Right cardiac atrium (tissue), 5 donors: ENCODE data around the gene SSBP4. TPM values are rescaled to one million over a fixed set of nuclear protein-coding genes. Genes with fewer than 3 reads are reported as not detected.
A peak's percentile ranks its signal among the peaks of the same experiment; 100 is the strongest.

Experiments
- ATAC-seq, 2 donors: fragments of 200-7000 bp; cut with Tn5 transposase; one replicate each; pipeline versions ENCODE4 v1.8.0 to v1.9.1; 2020; ENCODE audit warnings: moderate library complexity in 2 of 2, mild to moderate bottlenecking in 1 of 2
- DNase-seq, 3 donors: peaks; one replicate each; pipeline ENCODE4 v3.0.0-alpha.2; 2020
- H3K27ac ChIP-seq: one replicate; pipeline ENCODE4 v1.5.1; 2013; ENCODE audit warnings: mild to moderate bottlenecking, low read length, control low read depth, moderate library complexity
- H3K27me3 ChIP-seq: one replicate; pipeline ENCODE4 v1.6.1; 2013; ENCODE audit not compliant: control insufficient read depth, insufficient read depth
- H3K4me1 ChIP-seq: one replicate; pipeline ENCODE4 v1.6.1; 2013; ENCODE audit warnings: low read length; ENCODE audit not compliant: control insufficient read depth, insufficient read depth
- H3K4me3 ChIP-seq: one replicate; pipeline ENCODE4 v1.5.1; 2013; ENCODE audit warnings: low read length, control low read depth
- H3K9me3 ChIP-seq: one replicate; pipeline ENCODE4 v1.6.1; 2013; ENCODE audit warnings: low read length; ENCODE audit not compliant: control insufficient read depth
- whole genome bisulfite sequencing: extraction: QIAGEN DNeasy Blood & Tissue Kit; methylation state at CpG from one replicate; pipeline ENCODE4 v1.1.7; 2013; 5-methylcytosine and 5-hydroxymethylcytosine counted together
- intact Hi-C, 4 donors: fragments of 100-400 bp; cut with DNase I; formaldehyde crosslinking; loops; one replicate each; pipeline versions ENCODE4 v1.11.0 to v1.14.0; 2022 to 2023
- polyA plus RNA-seq: library from polyadenylated mRNA; stranded (reverse); fragments of 200-250 nt; gene quantifications from one replicate; pipeline ENCODE4 v1.2.3, GENCODE V29; 2013
- total RNA-seq, 4 donors: library from RNA; stranded (reverse); fragmentation: NEBNext Ultra II Directional; extraction: Animal tissue kit (Norgen Biotek cat#: 25700); gene quantifications; one replicate each; pipeline ENCODE4 v1.2.1, GENCODE V29; 2021
- donor health status: healthy with polysubstance abuse.
- donor health status: DM: no; HTN: yes; CAD: no.
- donor health status: DM: no; HTN: no; CAD: no.
- donor health status: DM: no; HTN: yes; CAD: no; lungs with severe emphysema.
- donor health status: DM: yes; HTN: yes; CAD: no.

Gene SSBP4
- total and polyA plus RNA-seq, 5 donors: 32.7 to 40.0 (median 36.9) TPM

- DNase-seq: peak in 1 of 3 donors; percentile 46
- no peak overlapping the region for H3K27ac ChIP-seq
- ATAC-seq: no peak
- no peak overlapping the region for H3K4me3 ChIP-seq
- no peaks in the 10 kb centered on the region for H3K9me3 ChIP-seq
- no peaks in the 10 kb centered on the region for H3K4me1 ChIP-seq
- intact Hi-C loops: loop anchor here in 2 of 4 donors (10.0 kb wide), 2 partner anchors 408 to 418 kb away; no protein-coding TSS in a partner anchor
- WGBS: 86% methylated on average over 12 of the region's 12 CpGs
- no peaks in the 10 kb centered on the region for H3K27me3 ChIP-seq
Observed at GRCh38 chr19:18446811-18447359, 27.7 kb downstream of the SSBP4 start.

- ATAC-seq (no peak), DNase-seq (peak in 1 of 3 donors; percentile 58)
- 93% methylated on average over 14 of the region's 14 CpGs for WGBS
- H3K4me3 ChIP-seq: no peak overlapping the region
- no peaks in the 10 kb centered on the region for H3K27me3 ChIP-seq
- no peak overlapping the region for H3K27ac ChIP-seq
- no peaks in the 10 kb centered on the region for H3K9me3 ChIP-seq
- H3K4me1 ChIP-seq: no peaks in the 10 kb centered on the region
- intact Hi-C loops: loop anchor here in 2 of 4 donors (10.0 kb wide), 2 partner anchors 405 to 415 kb away; no protein-coding TSS in a partner anchor
Observed at GRCh38 chr19:18449552-18449951, 30.4 kb downstream of the SSBP4 start.

GRCh38 chr19:18450021-18450930 lies 31.1 kb downstream of the SSBP4 start:
- Histone ChIP-seq H3K27me3 (no peaks in the 10 kb centered on the region), H3K9me3 (no peaks in the 10 kb centered on the region), H3K4me3 (no peak overlapping the region), H3K4me1 (no peaks in the 10 kb centered on the region), H3K27ac (no peak overlapping the region)
- intact Hi-C loops: loop anchor here in 1 of 4 donors (10.0 kb wide), 2 partner anchors 125 to 395 kb away; partner anchors contain the start of gene UBA52
- WGBS: 75% methylated on average over 33 of the region's 33 CpGs
- DNase-seq (peak in 2 of 3 donors; percentile 61 to 71), ATAC-seq (peak; percentile 5 to 12)

- ATAC-seq (peak; percentile 83 to 84), DNase-seq (peak; percentile 84 to 95 (median 95))
- 47% methylated on average over 26 of the region's 26 CpGs for WGBS
- Histone ChIP-seq H3K4me3 (no peak overlapping the region), H3K27me3 (no peaks in the 10 kb centered on the region), H3K9me3 (no peaks in the 10 kb centered on the region), H3K27ac (no peak overlapping the region), H3K4me1 (no peaks in the 10 kb centered on the region)
- intact Hi-C loops: loop anchor here in 1 of 4 donors (10.0 kb wide), 2 partner anchors 124 to 394 kb away; partner anchors contain the start of gene UBA52
Observed at GRCh38 chr19:18450931-18451836, 32.0 kb downstream of the SSBP4 start.

GRCh38 chr19:18452386-18452785 lies 33.2 kb downstream of the SSBP4 start:
- WGBS: 83% methylated on average over 3 of the region's 3 CpGs
- intact Hi-C loops: loop anchor here in 1 of 4 donors (10.0 kb wide), 2 partner anchors 122 to 392 kb away; partner anchors contain the start of gene UBA52
- H3K27me3 ChIP-seq: no peaks in the 10 kb centered on the region
- H3K9me3 ChIP-seq: no peaks in the 10 kb centered on the region
- DNase-seq (no peak), ATAC-seq (no peak)
- H3K4me1 ChIP-seq: no peaks in the 10 kb centered on the region
- no peak overlapping the region for H3K4me3 ChIP-seq
- no peak overlapping the region for H3K27ac ChIP-seq

GRCh38 chr19:18453269-18454024 lies 34.2 kb downstream of the SSBP4 start:
- 81% methylated on average over 10 of the region's 10 CpGs for whole genome bisulfite sequencing
- no peak for DNase-seq
- H3K9me3 ChIP-seq: no peaks in the 10 kb centered on the region
- H3K27ac ChIP-seq: no peak overlapping the region
- intact Hi-C loops: loop anchor here in 1 of 4 donors (10.0 kb wide), 2 partner anchors 121 to 391 kb away; partner anchors contain the start of gene UBA52
- no peak for ATAC-seq
- no peaks in the 10 kb centered on the region for H3K4me1 ChIP-seq
- H3K27me3 ChIP-seq: no peaks in the 10 kb centered on the region
- H3K4me3 ChIP-seq: no peak overlapping the region

GRCh38 chr19:18456279-18456678 lies 37.1 kb downstream of the SSBP4 start:
- H3K4me3 ChIP-seq: no peak overlapping the region
- 86% methylated on average over 4 of the region's 4 CpGs for WGBS
- no peak for ATAC-seq
- intact Hi-C loops: loop anchor here in 1 of 4 donors (10.0 kb wide), 2 partner anchors 119 to 389 kb away; partner anchors contain the start of gene UBA52
- H3K27ac ChIP-seq: no peak overlapping the region
- H3K27me3 ChIP-seq: no peaks in the 10 kb centered on the region
- DNase-seq: peak in 1 of 3 donors; percentile 45
- peaks cover 11% of the 10 kb centered on the region for H3K4me1 ChIP-seq
- H3K9me3 ChIP-seq: no peaks in the 10 kb centered on the region

- peaks cover 11% of the 10 kb centered on the region for H3K4me1 ChIP-seq
- peak overlapping the region; percentile 24 for H3K27ac ChIP-seq
- H3K9me3 ChIP-seq: no peaks in the 10 kb centered on the region
- ATAC-seq: peak; percentile 10 to 30
- 54% methylated on average over 9 of the region's 9 CpGs for WGBS
- intact Hi-C loops: loop anchor here in 1 of 4 donors (10.0 kb wide), 2 partner anchors 118 to 388 kb away; partner anchors contain the start of gene UBA52
- no peak overlapping the region for H3K4me3 ChIP-seq
- no peaks in the 10 kb centered on the region for H3K27me3 ChIP-seq
- peak; percentile 79 to 92 (median 84) for DNase-seq
Observed at GRCh38 chr19:18456974-18457373, 37.8 kb downstream of the SSBP4 start.

GRCh38 chr19:18457483-18458331 lies 38.5 kb downstream of the SSBP4 start:
- intact Hi-C loops: loop anchor here in 1 of 4 donors (10.0 kb wide), 2 partner anchors 117 to 387 kb away; partner anchors contain the start of gene UBA52
- no peaks in the 10 kb centered on the region for H3K9me3 ChIP-seq
- peaks cover 11% of the 10 kb centered on the region for H3K4me1 ChIP-seq
- DNase-seq: peak in 1 of 3 donors; percentile 37
- 81% methylated on average over 21 of the region's 21 CpGs for WGBS
- no peak overlapping the region for H3K4me3 ChIP-seq
- H3K27ac ChIP-seq: no peak overlapping the region
- H3K27me3 ChIP-seq: no peaks in the 10 kb centered on the region
- ATAC-seq: no peak
